GM12872 (cell line): ENCODE measurements around the gene OPCML.

Source experiments
- CTCF ChIP-seq: IDR thresholded peaks from 3 replicates; pipeline ENCODE4 v1.5.1; 2011; ENCODE audit warnings: low read depth, mild to moderate bottlenecking, low read length, moderate library complexity; ENCODE audit not compliant: insufficient read depth

Gene OPCML

GRCh38 chr11:132439711-132440255 lies 1092.5 kb downstream of the OPCML start:
- no peak for TF ChIP-seq CTCF

GRCh38 chr11:132438418-132438817 lies 1093.9 kb downstream of the OPCML start:
- TF ChIP-seq CTCF, result no peak

GRCh38 chr11:132430429-132431062 lies 1101.8 kb downstream of the OPCML start:
- TF ChIP-seq CTCF, result no peak

GRCh38 chr11:132429685-132430084 lies 1102.6 kb downstream of the OPCML start:
- TF ChIP-seq CTCF, result no peak

GRCh38 chr11:132427611-132428010 lies 1104.7 kb downstream of the OPCML start:
- no peak for TF ChIP-seq CTCF

- TF ChIP-seq CTCF, result no peak
Measured at GRCh38 chr11:132424433-132424832, 1107.9 kb downstream of the OPCML start.

- TF ChIP-seq CTCF, result no peak
Measured at GRCh38 chr11:132423266-132423665, 1109.0 kb downstream of the OPCML start.
